A549 (cell line): Measurements from ENCODE around the gene S100A10. TPM values are rescaled to one million over a fixed set of nuclear protein-coding genes. Genes with fewer than 3 reads are reported as not detected.

ENCODE experiments used
- ATAC-seq, 2 experiments: fragments of 200-7000 bp in 1 of 2; fragments of >200 bp in 1 of 2; cut with Nextera tagmentation in 1 of 2; cut with Tn5 transposase in 1 of 2; 3 replicates each; pipeline versions ENCODE4 v1.8.0 to v1.9.1; 2018 to 2020; ENCODE audit warnings: mild to moderate bottlenecking in 1 of 2, moderate library complexity in 1 of 2
- CTCF ChIA-PET: fragments of 300-600 bp; sonication (Branson Sonifier 250); formaldehyde crosslinking; extraction: SDS; loops from one replicate; lab custom pipeline; 2021; ENCODE audit warnings: antibody characterized with exemption, inconsistent platforms; lab: Yijun Ruan, JAX
- POLR2A ChIA-PET: fragments of 350-600 bp; formaldehyde crosslinking; extraction: SDS; loops from one replicate; lab custom pipeline; 2021; ENCODE audit warnings: antibody characterized with exemption, inconsistent platforms; lab: Yijun Ruan, JAX
- DNase-seq, 2 experiments: peaks; one replicate each; pipeline versions ENCODE4 v3.0.0 to v3.0.0-alpha.2; 2011 to 2016; ENCODE audit warnings: low read depth in 1 of 2, low spot score in 1 of 2
- FAIRE-seq: peaks from 2 replicates; lab custom pipeline; 2011; peaks lifted over from hg19 to GRCh38; lab: Jason Lieb, UNC
- H3K27ac ChIP-seq, 2 experiments: fragments of >200 bp; sonication (Bioruptor Twin); formaldehyde crosslinking; 3 replicates each; pipeline ENCODE4 v1.5.1; 2016 to 2017
- H3K4me1 ChIP-seq: fragments of >200 bp; sonication (Bioruptor Twin); formaldehyde crosslinking; 3 replicates; pipeline ENCODE4 v1.6.1; 2016
- H3K4me2 ChIP-seq: fragments of >200 bp; sonication (Bioruptor Twin); formaldehyde crosslinking; 3 replicates; pipeline ENCODE4 v1.6.1; 2016
- H3K4me3 ChIP-seq: fragments of >200 bp; sonication (Bioruptor Twin); formaldehyde crosslinking; 3 replicates; pipeline ENCODE4 v1.5.1; 2016
- H3K9me3 ChIP-seq: fragments of >200 bp; sonication (Bioruptor Twin); formaldehyde crosslinking; 3 replicates; pipeline ENCODE4 v1.6.1; 2016
- CBX2 ChIP-seq: fragments of 200-600 bp; sonication (generic); IDR thresholded peaks from 2 replicates; pipeline ENCODE4 v1.6.1; 2016; ENCODE audit warnings: low read depth, mild to moderate bottlenecking, borderline replicate concordance
- CHD2 ChIP-seq: fragments of 150-350 bp; IDR thresholded peaks from 2 replicates; pipeline ENCODE4 v1.6.1; 2014; ENCODE audit warnings: low read length; ENCODE audit not compliant: partially characterized antibody
- CHD4 ChIP-seq: fragments of 200-600 bp; sonication (generic); IDR thresholded peaks from 2 replicates; pipeline ENCODE4 v1.6.1; 2016; ENCODE audit warnings: antibody characterized with exemption, mild to moderate bottlenecking, borderline replicate concordance
- EHF ChIP-seq: fragments of 250-450 bp; sonication (Bioruptor Pico); IDR thresholded peaks from 2 replicates; pipeline ENCODE4 v1.5.0; 2020; ENCODE audit warnings: mild to moderate bottlenecking
- ESRRA ChIP-seq: fragments of 150-350 bp; IDR thresholded peaks from 2 replicates; pipeline ENCODE4 v1.6.1; 2014; ENCODE audit warnings: mild to moderate bottlenecking, low read length, borderline replicate concordance
- GATA3 ChIP-seq: IDR thresholded peaks from 2 replicates; pipeline ENCODE4 v1.6.1; 2012; ENCODE audit warnings: borderline replicate concordance
- KDM5A ChIP-seq: fragments of 200-600 bp; sonication (generic); IDR thresholded peaks from 2 replicates; pipeline ENCODE4 v1.6.1; 2016; ENCODE audit warnings: antibody characterized with exemption, mild to moderate bottlenecking
- MAFK ChIP-seq: fragments of 450-650 bp; IDR thresholded peaks from 2 replicates; pipeline ENCODE4 v1.6.1; 2014; ENCODE audit not compliant: partially characterized antibody
- MAZ ChIP-seq: fragments of 150-350 bp; IDR thresholded peaks from 2 replicates; pipeline ENCODE4 v1.6.1; 2014; ENCODE audit warnings: antibody characterized with exemption, low read depth, low read length, borderline replicate concordance
- MYC ChIP-seq: IDR thresholded peaks from 2 replicates; pipeline ENCODE4 v1.6.1; 2012; ENCODE audit warnings: mild to moderate bottlenecking, inconsistent platforms, low read length, improper control_type of control experiment, borderline replicate concordance
- NFE2L2 ChIP-seq: fragments of 150-350 bp; conservative IDR thresholded peaks from 2 replicates; pipeline ENCODE4 v1.6.1; 2014; ENCODE audit warnings: low read length
- POLR2A ChIP-seq: IDR thresholded peaks from 2 replicates; pipeline ENCODE4 v1.6.1; 2012; ENCODE audit warnings: mild to moderate bottlenecking, low read length
- RARB ChIP-seq: fragments of 250-450 bp; sonication (Bioruptor Pico); IDR thresholded peaks from 2 replicates; pipeline ENCODE4 v1.8.0; 2021; ENCODE audit warnings: mild to moderate bottlenecking, moderate library complexity
- ZFP36 ChIP-seq: fragments of 450-650 bp; IDR thresholded peaks from 2 replicates; pipeline ENCODE4 v1.6.1; 2014; ENCODE audit warnings: borderline replicate concordance; ENCODE audit not compliant: partially characterized antibody
- WGBS: methylation state at CpG from one replicate; pipeline ENCODE4 v1.1.6; 2017; ENCODE audit errors: missing lambda C conversion rate; 5-methylcytosine and 5-hydroxymethylcytosine counted together
- polyA plus RNA-seq, 4 experiments: library from polyadenylated mRNA; depleted of rRNA in 3 of 4; stranded (reverse); fragments of >200 nt; fragmentation: RNase III in 1 of 4; extraction: RNeasy Plus Mini Kit Qiagen cat#74134 plus additional on column Dnase treatment in 1 of 4; gene quantifications; 2 replicates in 3 of 4; 3 replicates in 1 of 4; pipeline ENCODE4 v1.2.3, GENCODE V29; 2011 to 2017
- TF ChIP-seq, protein P1 (sequence below): fragments of 150-350 bp; IDR thresholded peaks from 2 replicates; pipeline ENCODE4 v1.6.1; 2014; ENCODE audit warnings: low read depth, mild to moderate bottlenecking, low read length
- TF ChIP-seq, protein P2 (sequence below): fragments of 200-600 bp; sonication (generic); IDR thresholded peaks from 2 replicates; pipeline ENCODE4 v1.6.1; 2016; ENCODE audit warnings: antibody characterized with exemption, mild to moderate bottlenecking, moderate library complexity
- TF ChIP-seq, protein P3 (sequence below): fragments of >200 bp; sonication (Bioruptor Twin); formaldehyde crosslinking; IDR thresholded peaks from 3 replicates; pipeline ENCODE4 v1.6.1; 2016
- TF ChIP-seq, protein P4 (sequence below): IDR thresholded peaks from 2 replicates; pipeline ENCODE4 v1.6.1; 2012
- TF ChIP-seq, protein P5 (sequence below): IDR thresholded peaks from 2 replicates; pipeline ENCODE4 v1.6.1; 2012
- TF ChIP-seq, protein P6 (sequence below): fragments of >200 bp; sonication (Bioruptor Twin); formaldehyde crosslinking; IDR thresholded peaks from 2 replicates; pipeline ENCODE4 v1.6.1; 2016

S100A10 gene
- polyA plus RNA-seq, 2 of the 4 experiments (the other 2 are of a cell fraction): 505 to 2,077 TPM

DNA sequence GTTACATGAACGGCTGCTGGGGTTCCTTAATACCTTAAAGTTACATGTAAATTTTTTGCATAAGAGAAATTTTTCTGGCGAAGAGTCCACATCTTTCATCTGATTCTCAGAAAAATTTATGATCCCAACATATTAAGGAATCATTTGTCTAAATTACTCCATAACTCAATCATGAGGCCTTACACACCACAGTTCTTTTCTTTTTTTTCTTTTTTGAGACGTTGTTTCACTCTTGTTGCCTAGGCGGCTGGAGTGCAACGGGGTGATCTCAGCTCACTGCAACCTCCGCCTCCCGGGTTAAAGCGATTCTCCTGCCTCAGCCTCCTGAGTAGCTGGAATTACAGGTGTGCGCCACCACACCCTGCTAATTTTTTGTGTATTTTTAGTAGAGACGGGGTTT is 45.2 kb upstream of the S100A10 start:
- ChIA-PET POLR2A (interaction anchor here (1.5 kb wide), 1 partner anchor 9 kb away, joined by 6 read pairs; no protein-coding TSS in a partner anchor), CTCF (interaction anchor here (0.9 to 3.4 kb wide), 7 partner anchors 10 to 420 kb away, joined by 3 to 16 read pairs (median 4); no protein-coding TSS in a partner anchor)
- ATAC-seq: no peak
- DNase-seq: no peak
- H3K27ac ChIP-seq: no peak overlapping the region
- peaks cover 11% of the 10 kb centered on the region for H3K4me1 ChIP-seq
- no peaks in the 10 kb centered on the region for H3K9me3 ChIP-seq
- WGBS: 93% methylated on average over 10 of the region's 10 CpGs
- TF ChIP-seq MAZ (no peak), MYC (no peak), GATA3 (no peak), RARB (no peak), CBX2 (no peak), CHD4 (no peak), POLR2A (no peak), KDM5A (no peak), EHF (CRISPR knock-in tag) (no peak), MAFK (no peak), ESRRA (no peak), CHD2 (no peak), NFE2L2 (no peak), ZFP36 (no peak)
- TF ChIP-seq, protein P1, sequence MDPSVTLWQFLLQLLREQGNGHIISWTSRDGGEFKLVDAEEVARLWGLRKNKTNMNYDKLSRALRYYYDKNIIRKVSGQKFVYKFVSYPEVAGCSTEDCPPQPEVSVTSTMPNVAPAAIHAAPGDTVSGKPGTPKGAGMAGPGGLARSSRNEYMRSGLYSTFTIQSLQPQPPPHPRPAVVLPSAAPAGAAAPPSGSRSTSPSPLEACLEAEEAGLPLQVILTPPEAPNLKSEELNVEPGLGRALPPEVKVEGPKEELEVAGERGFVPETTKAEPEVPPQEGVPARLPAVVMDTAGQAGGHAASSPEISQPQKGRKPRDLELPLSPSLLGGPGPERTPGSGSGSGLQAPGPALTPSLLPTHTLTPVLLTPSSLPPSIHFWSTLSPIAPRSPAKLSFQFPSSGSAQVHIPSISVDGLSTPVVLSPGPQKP: no peak
- TF ChIP-seq, protein P2, sequence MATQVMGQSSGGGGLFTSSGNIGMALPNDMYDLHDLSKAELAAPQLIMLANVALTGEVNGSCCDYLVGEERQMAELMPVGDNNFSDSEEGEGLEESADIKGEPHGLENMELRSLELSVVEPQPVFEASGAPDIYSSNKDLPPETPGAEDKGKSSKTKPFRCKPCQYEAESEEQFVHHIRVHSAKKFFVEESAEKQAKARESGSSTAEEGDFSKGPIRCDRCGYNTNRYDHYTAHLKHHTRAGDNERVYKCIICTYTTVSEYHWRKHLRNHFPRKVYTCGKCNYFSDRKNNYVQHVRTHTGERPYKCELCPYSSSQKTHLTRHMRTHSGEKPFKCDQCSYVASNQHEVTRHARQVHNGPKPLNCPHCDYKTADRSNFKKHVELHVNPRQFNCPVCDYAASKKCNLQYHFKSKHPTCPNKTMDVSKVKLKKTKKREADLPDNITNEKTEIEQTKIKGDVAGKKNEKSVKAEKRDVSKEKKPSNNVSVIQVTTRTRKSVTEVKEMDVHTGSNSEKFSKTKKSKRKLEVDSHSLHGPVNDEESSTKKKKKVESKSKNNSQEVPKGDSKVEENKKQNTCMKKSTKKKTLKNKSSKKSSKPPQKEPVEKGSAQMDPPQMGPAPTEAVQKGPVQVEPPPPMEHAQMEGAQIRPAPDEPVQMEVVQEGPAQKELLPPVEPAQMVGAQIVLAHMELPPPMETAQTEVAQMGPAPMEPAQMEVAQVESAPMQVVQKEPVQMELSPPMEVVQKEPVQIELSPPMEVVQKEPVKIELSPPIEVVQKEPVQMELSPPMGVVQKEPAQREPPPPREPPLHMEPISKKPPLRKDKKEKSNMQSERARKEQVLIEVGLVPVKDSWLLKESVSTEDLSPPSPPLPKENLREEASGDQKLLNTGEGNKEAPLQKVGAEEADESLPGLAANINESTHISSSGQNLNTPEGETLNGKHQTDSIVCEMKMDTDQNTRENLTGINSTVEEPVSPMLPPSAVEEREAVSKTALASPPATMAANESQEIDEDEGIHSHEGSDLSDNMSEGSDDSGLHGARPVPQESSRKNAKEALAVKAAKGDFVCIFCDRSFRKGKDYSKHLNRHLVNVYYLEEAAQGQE: no peak
- TF ChIP-seq, protein P3, sequence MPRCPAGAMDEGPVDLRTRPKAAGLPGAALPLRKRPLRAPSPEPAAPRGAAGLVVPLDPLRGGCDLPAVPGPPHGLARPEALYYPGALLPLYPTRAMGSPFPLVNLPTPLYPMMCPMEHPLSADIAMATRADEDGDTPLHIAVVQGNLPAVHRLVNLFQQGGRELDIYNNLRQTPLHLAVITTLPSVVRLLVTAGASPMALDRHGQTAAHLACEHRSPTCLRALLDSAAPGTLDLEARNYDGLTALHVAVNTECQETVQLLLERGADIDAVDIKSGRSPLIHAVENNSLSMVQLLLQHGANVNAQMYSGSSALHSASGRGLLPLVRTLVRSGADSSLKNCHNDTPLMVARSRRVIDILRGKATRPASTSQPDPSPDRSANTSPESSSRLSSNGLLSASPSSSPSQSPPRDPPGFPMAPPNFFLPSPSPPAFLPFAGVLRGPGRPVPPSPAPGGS: no peak
- TF ChIP-seq, protein P4, sequence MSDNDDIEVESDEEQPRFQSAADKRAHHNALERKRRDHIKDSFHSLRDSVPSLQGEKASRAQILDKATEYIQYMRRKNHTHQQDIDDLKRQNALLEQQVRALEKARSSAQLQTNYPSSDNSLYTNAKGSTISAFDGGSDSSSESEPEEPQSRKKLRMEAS: no peak
- TF ChIP-seq, protein P5, sequence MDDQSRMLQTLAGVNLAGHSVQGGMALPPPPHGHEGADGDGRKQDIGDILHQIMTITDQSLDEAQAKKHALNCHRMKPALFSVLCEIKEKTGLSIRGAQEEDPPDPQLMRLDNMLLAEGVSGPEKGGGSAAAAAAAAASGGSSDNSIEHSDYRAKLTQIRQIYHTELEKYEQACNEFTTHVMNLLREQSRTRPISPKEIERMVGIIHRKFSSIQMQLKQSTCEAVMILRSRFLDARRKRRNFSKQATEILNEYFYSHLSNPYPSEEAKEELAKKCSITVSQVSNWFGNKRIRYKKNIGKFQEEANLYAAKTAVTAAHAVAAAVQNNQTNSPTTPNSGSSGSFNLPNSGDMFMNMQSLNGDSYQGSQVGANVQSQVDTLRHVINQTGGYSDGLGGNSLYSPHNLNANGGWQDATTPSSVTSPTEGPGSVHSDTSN: no peak
- TF ChIP-seq, protein P6, sequence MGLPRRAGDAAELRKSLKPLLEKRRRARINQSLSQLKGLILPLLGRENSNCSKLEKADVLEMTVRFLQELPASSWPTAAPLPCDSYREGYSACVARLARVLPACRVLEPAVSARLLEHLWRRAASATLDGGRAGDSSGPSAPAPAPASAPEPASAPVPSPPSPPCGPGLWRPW: no peak
- H3K4me3 ChIP-seq: no peak overlapping the region
- no peak overlapping the region for H3K4me2 ChIP-seq
- FAIRE-seq: no peak
